ENCODE results near the gene CDYL.

Gene CDYL

DNA sequence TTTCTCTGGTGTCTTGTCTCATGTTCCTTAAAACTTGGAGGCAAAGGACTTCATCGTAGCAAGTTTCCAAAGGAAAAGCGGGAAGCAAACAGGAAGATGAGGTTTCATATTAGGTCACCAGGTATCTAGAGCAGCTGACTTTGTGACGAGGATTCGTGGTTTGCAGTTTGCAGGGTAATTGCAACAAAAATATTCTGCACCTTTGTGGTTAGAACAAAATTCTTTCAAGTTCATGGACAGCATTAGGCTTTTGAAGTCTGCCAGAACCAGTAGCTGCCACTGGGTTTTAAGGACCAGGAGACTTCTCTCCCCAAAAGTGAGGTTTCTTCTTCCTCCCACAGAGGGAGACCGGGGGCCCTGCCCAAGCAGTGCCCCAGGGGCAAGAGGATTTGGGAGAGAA is 164.2 kb downstream of the CDYL start:
- no peak for DNase-seq

DNA sequence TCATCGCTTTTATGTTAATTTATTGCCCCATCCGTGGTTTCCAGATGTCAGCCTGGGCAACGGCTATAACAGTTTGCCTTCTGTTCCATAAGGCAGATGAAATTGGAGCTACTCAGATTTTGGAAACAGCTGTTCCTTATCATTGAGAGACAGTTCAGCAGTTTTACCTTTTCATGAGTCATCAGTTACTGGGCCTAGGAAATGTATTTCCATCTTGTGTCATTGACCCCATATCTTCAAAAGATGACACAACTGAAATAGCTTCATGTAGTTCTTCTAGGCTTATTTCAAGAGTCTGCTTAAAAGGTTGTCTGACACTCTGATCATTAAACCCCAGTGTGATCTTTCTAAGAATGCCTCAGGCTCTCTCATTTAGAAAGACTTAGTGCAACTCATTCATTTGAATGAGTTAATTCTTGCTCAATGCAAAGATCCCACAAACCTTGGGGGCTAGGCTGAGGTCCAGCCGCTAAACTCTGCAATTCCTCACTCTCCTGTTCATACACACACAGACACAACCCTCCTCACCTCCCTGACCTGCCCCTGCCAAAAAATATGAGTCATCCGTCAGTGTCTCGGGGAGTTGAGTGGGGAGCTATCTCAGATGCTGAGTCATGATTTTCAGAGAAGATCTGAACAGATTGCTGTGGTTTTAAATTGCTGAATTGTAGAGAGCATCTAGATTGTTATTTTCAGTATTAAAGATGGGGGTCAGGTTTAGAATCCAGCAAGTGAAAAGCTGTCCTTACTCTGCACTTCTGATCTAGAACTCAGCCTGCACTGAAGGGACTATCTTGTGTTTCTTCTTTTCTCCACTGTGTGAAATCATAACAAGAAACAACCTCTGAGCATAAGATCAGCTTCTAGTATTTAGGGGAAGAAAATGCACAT is 165.8 kb downstream of the CDYL start:
- peak; percentile 60 to 78 for DNase-seq

DNA sequence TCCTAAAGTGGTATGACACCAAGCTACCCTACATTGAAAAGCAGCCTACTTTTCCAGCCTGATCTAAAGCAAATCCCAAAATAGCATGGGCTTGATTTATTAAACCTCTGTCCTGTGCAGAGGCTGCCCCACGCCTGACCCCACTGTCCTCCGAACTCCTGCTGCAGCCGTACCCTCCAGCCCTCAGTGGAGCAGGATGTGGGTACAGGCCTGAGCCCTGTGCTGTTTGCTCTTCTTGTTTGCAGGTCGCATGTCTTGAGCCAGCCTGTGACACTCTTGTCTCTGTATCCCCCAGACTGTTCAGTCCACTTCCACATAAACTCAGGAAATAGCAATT is 166.4 kb downstream of the CDYL start:
- DNase-seq: no peak

DNA sequence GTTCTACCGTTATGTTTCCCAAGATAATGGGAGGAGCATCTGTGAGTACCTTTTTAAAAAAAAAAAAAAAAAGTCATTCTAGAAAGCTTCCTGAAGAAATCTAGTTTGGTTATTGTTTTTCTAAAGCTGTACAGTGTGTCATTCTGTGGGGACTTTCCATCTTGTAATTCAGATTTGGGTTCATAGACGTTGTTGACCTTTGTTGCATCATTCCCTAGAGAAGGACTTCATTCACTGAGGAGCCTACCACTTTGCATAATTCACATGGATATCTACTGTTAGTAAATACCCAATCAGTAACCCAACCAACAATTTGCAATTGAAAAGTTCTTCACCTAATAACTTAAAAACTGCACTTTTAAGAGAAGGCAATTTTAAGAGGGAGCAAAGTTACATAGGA is 167.5 kb downstream of the CDYL start:
- DNase-seq: no peak

DNA sequence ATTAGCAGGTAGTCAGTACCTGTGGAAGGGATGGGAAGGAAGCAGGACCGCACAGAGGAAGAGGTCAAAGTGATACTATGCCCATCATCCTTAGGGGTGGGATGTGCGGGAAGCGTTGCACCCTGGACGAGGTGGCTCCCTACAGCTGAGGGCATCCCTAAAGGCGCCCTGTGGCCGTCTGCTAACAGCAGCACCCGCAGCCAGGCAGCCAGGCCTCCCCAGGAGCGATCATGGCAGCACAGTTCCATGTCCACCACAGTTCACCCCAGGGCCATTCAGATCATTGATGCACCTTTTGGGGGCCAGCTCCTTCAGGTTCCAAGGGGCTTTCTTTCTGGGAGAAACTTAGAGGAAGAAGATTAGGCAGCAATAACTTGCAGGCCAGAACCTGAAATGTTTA is 168.1 kb downstream of the CDYL start:
- no peak for DNase-seq

DNA sequence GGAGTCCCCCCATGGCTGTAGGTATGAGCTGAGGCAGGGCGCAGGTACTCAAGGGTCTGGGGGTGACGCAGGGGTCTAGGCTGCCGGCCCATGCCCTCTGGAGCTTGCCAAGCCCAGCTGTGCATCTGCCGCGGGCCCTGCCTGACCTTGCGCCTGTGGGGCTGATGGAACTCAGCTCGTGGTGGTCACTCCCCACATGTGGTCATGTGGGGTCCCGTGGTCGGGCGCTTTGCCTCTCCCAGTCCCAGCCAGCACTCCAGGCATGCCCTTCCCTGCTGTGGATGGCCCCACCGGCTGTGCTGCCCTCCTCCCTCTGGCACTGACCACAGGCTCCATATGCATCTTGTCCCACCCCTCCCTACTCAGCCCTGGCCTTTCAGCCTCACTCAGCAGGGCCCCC is 170.3 kb downstream of the CDYL start:
- DNase-seq: no peak

DNA sequence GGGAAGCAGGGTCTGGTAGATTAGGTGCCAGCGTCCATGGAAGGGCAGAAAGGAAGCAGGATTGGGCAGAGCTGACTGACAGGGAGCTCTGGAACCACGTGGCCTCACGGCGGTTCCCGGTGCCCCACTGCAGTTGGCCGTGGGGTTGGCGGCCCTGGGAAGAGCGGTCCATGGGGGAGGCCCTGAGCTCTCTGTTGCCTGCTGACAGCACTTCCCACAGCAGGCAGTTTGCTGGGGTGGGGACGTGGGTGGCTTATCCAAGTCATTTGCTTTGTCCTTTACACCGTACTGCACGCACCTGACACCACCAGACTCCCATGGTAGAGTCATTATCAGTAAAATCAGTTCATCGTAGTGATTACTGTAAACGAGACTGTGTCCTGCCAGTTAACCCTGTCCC is 171.5 kb downstream of the CDYL start:
- DNase-seq: no peak

DNA sequence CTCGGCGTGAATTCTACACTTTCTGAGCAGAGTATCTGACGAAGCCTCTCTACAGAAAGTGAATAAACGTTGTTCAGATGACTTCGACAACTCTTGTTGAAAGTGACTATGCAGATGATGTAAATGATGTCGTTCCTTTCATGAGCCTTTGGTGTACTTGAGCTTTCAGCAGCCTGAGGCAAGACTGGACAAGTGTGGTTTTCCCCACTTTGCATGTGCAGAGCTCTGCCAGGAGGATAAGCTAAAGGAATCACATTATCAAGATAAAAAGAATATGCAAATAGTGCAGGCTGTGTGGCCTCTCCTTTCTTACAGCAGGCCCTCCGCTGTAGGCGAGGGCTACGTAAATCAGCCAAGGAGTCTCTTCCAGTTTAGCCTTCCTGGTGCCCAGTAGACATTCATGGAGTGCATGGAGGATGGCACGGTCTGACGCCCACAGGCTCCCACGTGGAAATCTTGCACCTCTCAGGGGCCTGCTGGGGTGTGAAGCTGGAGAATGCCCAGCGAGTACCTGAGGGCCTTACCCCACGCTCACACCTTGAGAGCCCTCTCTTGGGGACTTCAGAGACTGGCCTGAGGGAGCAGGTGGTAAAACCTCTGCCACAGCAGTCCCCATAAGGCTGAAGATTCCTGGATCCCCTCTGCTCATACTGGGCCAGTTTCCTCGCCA is 172.7 kb downstream of the CDYL start:
- DNase-seq: no peak

DNA sequence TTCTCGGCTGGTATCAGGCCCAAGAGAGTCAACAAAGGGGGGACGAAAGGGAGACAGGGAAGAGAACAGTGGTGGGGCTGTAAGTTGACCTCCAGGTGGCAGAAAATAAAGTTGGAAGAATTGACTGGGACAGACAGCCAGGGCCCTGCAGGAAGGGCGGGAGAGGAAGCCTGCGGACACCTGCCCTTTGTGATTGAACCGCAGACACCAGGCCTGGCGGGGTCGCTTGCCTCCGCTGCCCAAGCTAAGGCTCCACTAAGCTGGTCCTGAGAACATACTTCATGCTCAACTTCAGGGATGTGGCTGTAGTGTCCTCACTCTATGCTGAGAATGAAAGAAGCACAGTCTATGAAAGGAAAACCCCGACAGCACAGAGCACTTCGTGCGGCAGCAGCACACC is 173.9 kb downstream of the CDYL start:
- no peak for DNase-seq

DNA sequence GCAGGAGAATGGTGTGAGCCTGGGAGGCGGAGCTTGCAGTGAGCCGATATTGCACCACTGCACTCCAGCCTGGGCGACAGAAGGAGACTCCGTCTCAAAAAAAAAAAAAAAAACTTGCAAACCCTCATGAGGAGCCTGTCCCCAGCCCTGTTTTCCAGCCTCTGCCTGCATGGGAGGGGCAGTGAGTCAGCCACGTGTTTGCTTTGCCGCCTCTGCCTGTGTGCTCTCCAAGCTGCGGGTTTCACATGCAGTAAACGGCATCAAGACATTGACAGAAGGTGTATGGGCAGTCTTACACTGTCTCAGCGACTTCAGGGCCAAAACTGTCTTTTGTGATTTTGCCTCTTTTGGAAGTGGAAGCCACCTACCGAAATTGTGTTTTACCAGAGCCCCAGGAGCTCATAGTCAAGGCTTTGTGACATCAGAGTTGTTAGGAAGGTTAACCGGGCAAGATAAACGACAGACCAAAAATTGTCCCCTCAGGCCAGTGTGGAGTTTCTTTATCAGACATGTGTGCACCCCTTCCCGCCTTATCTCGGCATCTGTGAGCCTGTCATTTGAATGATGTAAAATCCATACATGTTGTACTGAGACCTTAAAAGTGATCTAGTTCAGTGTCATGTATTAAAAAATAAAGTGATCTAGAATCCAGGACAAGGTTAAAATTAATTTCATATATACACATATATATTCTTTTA is 174.8 kb downstream of the CDYL start:
- DNase-seq: no peak

DNA sequence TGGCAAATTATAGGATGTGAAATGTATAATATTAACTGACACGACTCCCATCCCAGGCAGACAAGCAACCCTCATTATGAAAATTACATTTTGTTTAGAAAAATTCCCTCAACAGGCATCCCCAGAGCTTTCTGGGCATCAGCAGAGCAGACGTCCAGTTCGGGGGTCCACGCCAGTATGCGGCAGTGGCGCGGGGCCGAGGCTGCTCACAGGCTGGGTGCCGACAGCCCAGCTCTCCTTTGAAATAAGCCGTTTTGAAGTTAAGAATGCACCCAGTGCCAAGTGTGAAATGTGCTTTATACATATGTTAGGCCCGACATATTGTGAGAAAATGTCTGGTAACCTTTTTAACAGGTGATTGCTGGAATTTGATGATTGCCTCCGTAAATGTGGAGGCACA is 177.2 kb downstream of the CDYL start:
- DNase-seq: no peak

DNA sequence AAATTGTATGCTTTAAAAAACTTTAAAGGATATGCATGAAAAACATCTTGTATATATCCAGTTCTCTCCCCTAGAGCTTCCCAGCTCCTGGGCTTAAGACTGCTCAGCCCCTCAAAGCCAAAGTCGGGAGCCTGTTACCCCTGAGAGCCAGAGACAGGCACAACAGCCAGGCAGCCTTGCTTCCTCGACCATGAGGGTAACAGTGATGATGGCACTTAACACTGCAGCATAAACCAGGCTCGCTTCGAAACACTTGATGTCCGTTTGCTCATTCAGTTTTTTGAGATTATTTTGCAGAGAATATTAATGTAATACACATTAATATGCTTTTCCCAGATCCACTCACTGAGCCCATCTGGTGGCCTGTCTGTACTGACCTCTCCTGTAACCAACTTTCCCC is 180.4 kb downstream of the CDYL start:
- no peak for DNase-seq

DNA sequence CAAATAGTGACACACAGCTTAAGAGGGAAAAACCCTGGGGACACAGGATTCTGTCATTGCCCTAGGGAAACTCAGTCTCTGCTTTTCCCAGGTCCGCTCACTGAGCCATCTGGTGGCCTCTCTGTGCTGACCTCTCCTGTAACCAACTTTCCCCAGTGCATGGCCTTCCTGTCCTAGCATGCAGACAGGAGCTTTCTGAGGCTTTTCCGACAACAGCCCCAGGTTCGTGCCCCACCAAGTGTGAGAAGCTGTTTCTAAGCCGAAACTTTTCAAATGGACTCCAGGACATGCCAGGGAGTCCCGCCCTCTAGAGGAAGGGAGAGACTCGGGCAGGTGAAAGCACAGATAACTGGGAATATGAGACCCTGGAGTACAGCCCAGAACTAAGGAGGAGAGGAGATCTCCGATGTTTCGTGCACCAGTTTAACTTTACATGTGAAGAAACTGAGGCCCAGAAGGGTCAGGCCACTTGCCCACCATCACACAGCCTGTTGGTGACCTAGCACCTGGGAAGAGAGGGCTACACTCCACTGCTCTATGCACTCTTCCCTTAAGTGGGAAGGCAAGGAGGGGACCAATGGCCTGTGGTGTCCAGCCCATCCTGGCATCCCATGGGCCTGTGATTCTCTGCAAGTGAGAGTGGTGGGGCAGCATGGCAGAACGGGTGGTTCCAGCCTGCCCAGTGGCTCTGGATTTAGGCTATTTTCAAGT is 181.5 kb downstream of the CDYL start:
- no peak for DNase-seq

DNA sequence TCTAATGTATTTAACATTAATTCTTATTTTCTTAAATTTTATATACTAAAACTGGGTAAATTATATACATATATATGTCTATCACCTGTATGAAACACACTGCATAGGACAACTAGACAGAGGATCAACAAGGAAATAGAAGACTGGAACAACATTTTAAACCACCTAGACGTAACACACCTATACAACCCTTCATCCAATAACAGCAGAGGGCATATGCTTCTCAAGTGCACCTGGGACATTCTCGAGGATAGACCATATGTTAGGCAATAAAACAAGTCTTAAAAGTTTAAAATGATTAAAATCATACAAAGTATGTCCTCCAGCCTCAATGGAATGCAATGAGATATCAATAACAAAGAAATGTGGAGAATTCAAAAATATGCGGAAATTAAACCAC is 182.4 kb downstream of the CDYL start:
- DNase-seq: no peak

DNA sequence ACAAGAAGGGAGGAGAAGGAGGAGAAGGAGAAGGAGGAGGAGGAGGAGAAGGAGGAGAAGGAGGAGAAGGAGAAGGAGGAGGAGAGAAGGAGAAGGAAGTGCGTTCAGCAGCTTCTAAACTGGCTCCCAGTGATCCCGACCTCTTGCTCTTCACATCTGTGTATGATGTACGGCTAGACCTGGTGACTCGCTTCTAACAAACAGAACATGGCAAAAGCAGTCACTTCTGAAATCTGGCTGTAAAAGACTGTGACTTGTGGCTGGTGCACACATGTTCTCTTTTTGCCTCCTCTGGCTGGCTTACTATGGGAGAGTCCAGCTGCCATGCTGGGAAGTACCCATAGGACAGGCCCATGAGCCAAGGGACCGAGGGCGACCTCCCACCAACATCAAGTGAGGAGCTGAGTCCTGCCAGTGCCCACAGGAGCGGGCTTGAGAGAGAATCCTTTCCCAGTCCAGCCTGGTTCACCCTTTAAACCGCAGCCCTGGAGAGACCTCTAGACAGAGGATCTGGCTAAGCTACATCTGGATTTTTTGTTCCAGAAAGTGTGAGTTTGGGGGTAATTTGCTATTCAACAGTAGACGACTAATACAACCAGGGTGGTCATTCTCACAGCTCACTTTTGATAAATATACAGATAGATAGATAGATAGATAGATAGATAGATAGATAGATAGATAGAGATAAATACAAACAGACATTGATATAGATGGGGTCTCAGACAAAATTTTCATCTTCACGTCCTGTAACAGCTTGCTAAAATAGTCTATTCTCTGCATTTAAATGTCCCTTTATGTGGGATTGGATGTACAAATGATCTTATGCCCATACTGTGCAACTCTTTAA is 185.3 kb downstream of the CDYL start:
- DNase-seq: no peak

DNA sequence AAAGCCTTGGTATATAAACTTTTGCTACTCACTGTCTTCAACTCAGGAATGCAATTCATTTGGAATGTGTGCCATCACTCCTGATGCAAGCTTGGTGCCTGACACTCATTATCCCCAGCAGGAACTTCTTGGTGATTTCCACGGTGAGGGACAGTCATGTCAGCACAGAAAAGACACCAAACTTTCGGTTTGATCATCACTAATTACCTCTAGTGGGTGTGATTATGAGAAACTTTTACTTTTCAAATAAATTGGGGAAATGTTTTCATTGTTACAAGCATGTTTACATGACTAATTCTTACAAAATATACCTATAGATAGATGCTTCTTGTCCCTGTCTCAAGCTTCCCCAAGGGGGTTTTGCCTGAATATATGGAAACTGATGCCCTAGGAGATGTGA is 186.7 kb downstream of the CDYL start:
- DNase-seq: no peak

DNA sequence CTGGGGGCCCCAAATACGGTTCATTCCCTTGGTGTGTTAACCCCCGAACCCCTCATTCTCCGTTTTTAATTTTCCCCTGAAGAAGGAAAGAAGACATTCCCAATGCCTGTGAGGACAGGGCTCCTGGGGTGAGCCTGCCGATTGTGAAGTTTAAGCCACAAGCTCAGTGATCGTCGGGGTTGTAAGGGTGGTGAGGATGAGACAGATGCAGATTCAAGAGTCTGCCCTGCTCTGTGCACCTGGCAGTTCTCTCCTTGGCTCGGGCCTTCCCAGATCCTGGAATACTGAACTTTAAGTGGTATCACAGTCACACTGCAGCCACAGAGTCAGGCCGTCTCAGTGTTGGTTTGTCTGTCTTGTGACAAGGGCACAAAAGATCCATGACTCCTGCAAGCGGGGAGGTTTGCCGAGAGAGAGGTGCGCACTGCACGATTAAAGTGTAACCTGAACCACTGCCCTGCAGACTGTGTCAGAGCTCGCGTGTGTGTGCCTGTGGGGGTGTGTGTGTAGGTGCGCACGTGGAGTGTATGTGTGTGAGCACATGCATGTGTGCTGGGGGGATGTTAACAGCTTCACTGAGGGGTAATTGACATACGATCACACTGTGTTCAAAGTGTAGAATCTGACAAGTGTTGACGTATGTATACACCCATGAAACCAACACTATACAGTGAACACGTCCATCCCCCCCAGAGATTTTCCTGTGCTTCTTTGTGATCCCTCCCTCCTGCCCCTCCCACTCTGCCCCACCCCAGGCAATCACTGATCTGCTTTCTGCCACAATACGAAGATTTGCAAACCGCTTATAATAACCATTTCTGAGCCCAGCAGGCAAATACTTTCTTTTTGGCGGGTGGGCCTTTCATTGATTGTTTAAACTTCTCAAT is 188.7 kb downstream of the CDYL start:
- DNase-seq: no peak

DNA sequence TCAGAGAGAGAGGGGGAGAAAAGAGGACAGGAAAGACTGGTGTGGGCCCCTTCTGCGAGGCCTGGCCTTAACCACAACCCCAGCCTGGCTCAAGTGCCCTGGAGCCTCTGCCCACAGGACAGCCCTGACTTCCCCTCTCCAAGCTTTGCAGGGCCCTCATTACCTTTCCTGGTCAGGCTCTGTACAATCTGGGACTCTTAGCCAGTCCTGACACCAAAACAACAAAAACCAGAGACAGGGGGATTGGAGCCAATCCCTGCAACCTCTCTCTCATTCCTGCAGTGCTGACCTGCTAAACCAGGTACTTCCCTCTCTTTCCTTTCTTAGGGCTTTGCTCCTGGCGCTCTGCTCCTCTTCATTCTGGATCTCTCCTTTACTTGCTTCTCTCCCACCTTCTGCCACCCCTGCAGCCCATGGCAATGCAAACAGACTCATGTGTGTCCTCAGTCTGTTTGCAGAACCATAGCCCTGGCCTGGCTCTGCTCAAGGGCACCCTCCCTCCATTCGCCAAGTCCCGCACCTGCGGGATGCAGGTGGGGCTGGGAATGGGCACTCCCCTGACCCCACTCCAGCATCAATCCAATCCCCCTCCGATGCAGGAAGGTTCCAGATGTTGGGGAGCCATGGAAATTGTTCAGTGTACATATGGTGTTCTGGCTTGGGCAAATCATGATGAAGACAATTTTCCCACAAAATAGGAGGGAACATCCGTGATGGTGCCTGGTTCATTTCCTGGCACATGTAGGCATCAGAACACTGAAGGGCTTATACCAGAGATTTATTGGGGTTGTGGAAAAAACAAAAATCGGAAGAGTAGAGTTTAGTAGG is 189.6 kb downstream of the CDYL start:
- no peak for DNase-seq

DNA sequence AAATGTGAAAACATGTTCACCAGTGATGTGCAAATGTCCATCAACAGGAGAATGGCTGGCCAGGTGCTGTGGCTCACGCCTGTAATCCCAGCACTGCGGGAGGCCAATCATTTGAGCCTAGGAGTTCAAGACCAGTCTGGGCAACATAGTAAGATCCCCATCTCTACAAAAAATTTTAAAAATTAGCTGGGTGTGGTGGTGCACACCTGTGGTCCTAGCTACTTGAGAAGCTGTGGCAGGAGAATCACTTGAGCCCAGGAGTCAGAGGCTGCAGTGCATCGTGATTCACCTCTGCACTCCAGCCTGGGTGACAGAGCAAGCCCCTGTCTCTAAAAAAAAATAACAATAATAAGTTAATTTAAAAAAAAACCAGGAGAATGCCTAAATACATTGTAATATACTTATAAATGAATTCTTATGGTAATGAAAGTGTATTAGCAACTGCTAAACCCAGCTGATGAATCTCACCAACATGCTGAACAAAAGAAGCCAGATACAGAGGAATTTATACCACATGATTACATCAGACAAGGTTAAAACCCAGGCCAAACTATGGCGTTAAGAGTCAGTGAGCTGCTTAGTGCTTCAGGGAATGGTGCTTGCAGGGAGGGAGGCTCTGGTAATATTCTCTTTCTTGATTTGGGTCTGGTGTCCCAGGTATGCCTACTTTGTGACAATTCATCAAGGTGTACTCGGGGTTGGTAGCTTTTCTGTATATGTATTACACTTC is 191.3 kb downstream of the CDYL start:
- no peak for DNase-seq

All from SW 1271 (cell line).